Activated CD8-positive, alpha-beta T cell treated with anti-CD3 and anti-CD28 coated beads for 36 hours (primary cell): ENCODE data around the gene ASB2. TPM values are rescaled to one million over a fixed set of nuclear protein-coding genes. Genes with fewer than 3 reads are reported as not detected.
A peak's percentile ranks its signal among the peaks of the same experiment; 100 is the strongest.

Source experiments
- ATAC-seq: fragments of 200-7000 bp; cut with Tn5 transposase; one replicate; pipeline ENCODE4 v1.10.0; 2021; ENCODE audit warnings: mild to moderate bottlenecking, moderate library complexity
- CTCF ChIA-PET: fragments of 350-600 bp; sonication (Branson Sonifier 250); formaldehyde crosslinking; loops from one replicate; lab custom pipeline; 2021; ENCODE audit warnings: antibody characterized with exemption; lab: Charles Lee
- POLR2A ChIA-PET: fragments of 350-600 bp; sonication (Branson Sonifier 250); formaldehyde crosslinking; loops from one replicate; lab custom pipeline; 2021; ENCODE audit warnings: antibody characterized with exemption; lab: Charles Lee
- DNase-seq: peaks from one replicate; pipeline ENCODE4 v3.0.0-alpha.2; 2020
- H3K27ac Mint-ChIP-seq: one replicate; pipeline ENCODE4 v1.8.0; 2021; ENCODE audit warnings: mild to moderate bottlenecking, mixed read lengths
- H3K27me3 Mint-ChIP-seq: one replicate; pipeline ENCODE4 v1.8.0; 2021; ENCODE audit warnings: mixed read lengths
- H3K36me3 Mint-ChIP-seq: one replicate; pipeline ENCODE4 v1.8.0; 2021; ENCODE audit warnings: low read depth, mixed read lengths
- H3K4me1 Mint-ChIP-seq: one replicate; pipeline ENCODE4 v1.8.0; 2021; ENCODE audit warnings: low read depth, mixed read lengths
- H3K4me3 Mint-ChIP-seq: one replicate; pipeline ENCODE4 v1.8.0; 2021; ENCODE audit warnings: mild to moderate bottlenecking, moderate library complexity, mixed read lengths
- H3K9me3 Mint-ChIP-seq: one replicate; pipeline ENCODE4 v1.8.0; 2021; ENCODE audit warnings: mixed read lengths
- CTCF ChIP-seq: fragments of 200-600 bp; IDR thresholded peaks from one replicate; pipeline ENCODE4 v1.8.0; 2022; ENCODE audit warnings: antibody characterized with exemption, mild to moderate bottlenecking
- intact Hi-C: fragments of 100-400 bp; cut with micrococcal nuclease; formaldehyde crosslinking; loops from one replicate; pipeline ENCODE4 v1.10.0; 2022
- total RNA-seq, 2 experiments: library from RNA; stranded (reverse); gene quantifications; one replicate each; pipeline ENCODE4 v1.2.3, GENCODE V29; 2021

The ASB2 gene
- total RNA-seq, 2 experiments from 2014 or later: 11.7 to 12.7 TPM

- ChIA-PET CTCF (interaction anchor here (0.7 to 13.6 kb wide), 4 partner anchors 11 to 169 kb away, joined by 3 to 290 read pairs (median 31); partner anchors contain the start of gene CCDC197), POLR2A (interaction anchor here (1.0 to 12.3 kb wide), 6 partner anchors 6 to 44 kb away, joined by 3 to 180 read pairs (median 4); no protein-coding TSS in a partner anchor)
- H3K36me3 Mint-ChIP-seq: peaks cover 12% of the 10 kb centered on the region
- ATAC-seq: no peak
- intact Hi-C loops: no loop called here
- peaks cover 5% of the 10 kb centered on the region for H3K9me3 Mint-ChIP-seq
- no peak overlapping the region for H3K27ac Mint-ChIP-seq
- no peak overlapping the region for H3K4me3 Mint-ChIP-seq
- no peak for DNase-seq
- no peak for TF ChIP-seq CTCF
- H3K27me3 Mint-ChIP-seq: no peaks in the 10 kb centered on the region
- H3K4me1 Mint-ChIP-seq: peaks cover 81% of the 10 kb centered on the region
These were observed 8.6 kb downstream of the ASB2 start for GRCh38 chr14:93967637-93968250.

- ChIA-PET POLR2A (interaction anchor here (1.5 to 8.4 kb wide), 2 partner anchors 8 to 10 kb away, joined by 5 to 180 read pairs; partner anchors contain the start of gene ASB2), CTCF (interaction anchor here (12.0 kb wide), 1 partner anchor 28 kb away, joined by 170 read pairs; no protein-coding TSS in a partner anchor)
- intact Hi-C loops: no loop called here
- Mint-ChIP-seq H3K36me3 (peaks cover 17% of the 10 kb centered on the region), H3K4me3 (no peak overlapping the region), H3K27me3 (no peaks in the 10 kb centered on the region), H3K27ac (peak overlapping the region; percentile 52), H3K9me3 (peaks cover 5% of the 10 kb centered on the region), H3K4me1 (peaks cover 81% of the 10 kb centered on the region)
- DNase-seq (no peak), ATAC-seq (no peak)
- no peak for TF ChIP-seq CTCF
These were observed 10.4 kb downstream of the ASB2 start for GRCh38 chr14:93965946-93966474.

GRCh38 chr14:93965287-93965821 lies 11.0 kb downstream of the ASB2 start:
- Mint-ChIP-seq H3K4me3 (no peak overlapping the region), H3K36me3 (peaks cover 17% of the 10 kb centered on the region), H3K27ac (peak overlapping the region; percentile 99), H3K4me1 (peaks cover 80% of the 10 kb centered on the region), H3K9me3 (peaks cover 5% of the 10 kb centered on the region), H3K27me3 (no peaks in the 10 kb centered on the region)
- intact Hi-C loops: no loop called here
- ChIA-PET POLR2A (interaction anchor here (1.5 to 8.4 kb wide), 2 partner anchors 8 to 10 kb away, joined by 5 to 180 read pairs; partner anchors contain the start of gene ASB2), CTCF (interaction anchor here (12.0 kb wide), 1 partner anchor 27 kb away, joined by 170 read pairs; no protein-coding TSS in a partner anchor)
- no peak for TF ChIP-seq CTCF
- DNase-seq (no peak), ATAC-seq (no peak)

GRCh38 chr14:93964820-93965286 lies 11.5 kb downstream of the ASB2 start:
- ChIA-PET POLR2A (interaction anchor here (0.8 to 8.4 kb wide), 4 partner anchors 9 to 70 kb away, joined by 3 to 180 read pairs (median 4); partner anchors contain the start of gene ASB2), CTCF (interaction anchor here (12.0 kb wide), 1 partner anchor 27 kb away, joined by 170 read pairs; no protein-coding TSS in a partner anchor)
- Mint-ChIP-seq H3K9me3 (peaks cover 5% of the 10 kb centered on the region), H3K27me3 (no peaks in the 10 kb centered on the region), H3K4me1 (peaks cover 80% of the 10 kb centered on the region), H3K4me3 (no peak overlapping the region), H3K36me3 (peaks cover 17% of the 10 kb centered on the region), H3K27ac (peak overlapping the region; percentile 99)
- DNase-seq: no peak
- no peak for TF ChIP-seq CTCF
- intact Hi-C loops: no loop called here
- ATAC-seq: no peak
